GM12878 (cell line): ENCODE measurements around the gene RIPPLY1. TPM values are rescaled to one million over a fixed set of nuclear protein-coding genes. Genes with fewer than 3 reads are reported as not detected.

Source experiments
- ATAC-seq: fragments of 200-7000 bp; cut with Tn5 transposase; 3 replicates; pipeline ENCODE4 v1.9.1; 2020; ENCODE audit warnings: mild to moderate bottlenecking, moderate library complexity
- BruUV-seq: library from RNA; stranded (reverse); fragments of 400-500 nt; replicated peaks from 2 replicates; lab custom pipeline; 2021; lab: Mats Ljungman, UMichigan
- CTCF ChIA-PET: fragments of 300-600 bp; sonication (Branson Sonifier 250); formaldehyde crosslinking; extraction: SDS; loops from one replicate; lab custom pipeline; 2021; ENCODE audit warnings: inconsistent platforms; lab: Yijun Ruan, JAX
- POLR2A ChIA-PET: fragments of 350-600 bp; formaldehyde crosslinking; extraction: SDS; loops from one replicate; lab custom pipeline; 2021; ENCODE audit warnings: inconsistent platforms; lab: Charles Lee
- RAD21 ChIA-PET: fragments of 300-600 bp; sonication (Branson Sonifier 250); formaldehyde crosslinking; loops from one replicate; lab custom pipeline; 2023; ENCODE audit warnings: antibody characterized with exemption; ENCODE audit not compliant: unreplicated experiment; lab: Charles Lee
- SMC1A ChIA-PET: fragments of 300-600 bp; sonication (Branson Sonifier 250); formaldehyde crosslinking; loops from one replicate; lab custom pipeline; 2023; ENCODE audit not compliant: unreplicated experiment, uncharacterized antibody; lab: Charles Lee
- DNase-seq: peaks from one replicate; pipeline ENCODE4 v3.0.0-alpha.2; 2011; ENCODE audit warnings: low read depth, low spot score
- FAIRE-seq: peaks from 3 replicates; lab custom pipeline; 2011; peaks lifted over from hg19 to GRCh38; lab: Jason Lieb, UNC
- H2AFZ ChIP-seq: 2 replicates; pipeline ENCODE4 v1.6.0; 2011; ENCODE audit warnings: low read depth, low read length, control low read depth; ENCODE audit not compliant: control insufficient read depth
- H3K27ac ChIP-seq: 2 replicates; pipeline ENCODE4 v1.5.1; 2011; ENCODE audit warnings: control low read depth; ENCODE audit not compliant: control insufficient read depth, insufficient read depth
- H3K27me3 ChIP-seq, 2 experiments: replicated peaks in 1 of 2; 2 replicates each; pipeline versions ENCODE4 v1.6.0 to v1.6.1; 2011; ENCODE audit warnings: low read length in 1 of 2; ENCODE audit not compliant: control insufficient read depth in 2 of 2, insufficient read depth in 2 of 2
- H3K36me3 ChIP-seq, 2 experiments: 2 replicates each; pipeline ENCODE4 v1.5.1; 2011; ENCODE audit warnings: low read length in 1 of 2; ENCODE audit not compliant: control insufficient read depth in 2 of 2, insufficient read depth in 2 of 2
- H3K4me1 ChIP-seq: 2 replicates; pipeline ENCODE4 v1.6.1; 2011; ENCODE audit warnings: mild to moderate bottlenecking, low read length, moderate library complexity, mixed read lengths; ENCODE audit not compliant: control insufficient read depth, insufficient read depth
- H3K4me2 ChIP-seq: 2 replicates; pipeline ENCODE4 v1.6.0; 2011; ENCODE audit warnings: control low read depth; ENCODE audit not compliant: control insufficient read depth, insufficient read depth
- H3K4me3 ChIP-seq: fragments of 200-600 bp; sonication (generic); 2 replicates; pipeline ENCODE4 v1.5.1; 2016
- H3K79me2 ChIP-seq: 2 replicates; pipeline ENCODE4 v1.6.0; 2011; ENCODE audit warnings: low read length; ENCODE audit not compliant: control insufficient read depth, insufficient read depth
- H3K9ac ChIP-seq: 2 replicates; pipeline ENCODE4 v1.8.0; 2011; ENCODE audit warnings: low read length, control low read depth, mixed read lengths; ENCODE audit not compliant: control insufficient read depth, insufficient read depth
- H3K9me3 ChIP-seq: replicated peaks from 3 replicates; pipeline ENCODE4 v1.5.1; 2011; ENCODE audit warnings: mild to moderate bottlenecking, low read length; ENCODE audit not compliant: control insufficient read depth, insufficient read depth
- H4K20me1 ChIP-seq: 2 replicates; pipeline ENCODE4 v1.6.0; 2011; ENCODE audit not compliant: control insufficient read depth, insufficient read depth
- BACH1 ChIP-seq: fragments of 450-650 bp; IDR thresholded peaks from 2 replicates; pipeline ENCODE4 v1.6.1; 2017; ENCODE audit warnings: mild to moderate bottlenecking, borderline replicate concordance
- BHLHE40 ChIP-seq, 2 experiments: fragments of 450-650 bp in 1 of 2; IDR thresholded peaks; 2 replicates each; pipeline ENCODE4 v1.6.1; 2011 to 2017; ENCODE audit warnings: low read depth in 2 of 2, borderline replicate concordance in 1 of 2, improper control_type of control experiment in 1 of 2, low read length in 1 of 2, mild to moderate bottlenecking in 1 of 2
- BMI1 ChIP-seq: fragments of 450-650 bp; IDR thresholded peaks from 2 replicates; pipeline ENCODE4 v1.6.1; 2016; ENCODE audit warnings: mild to moderate bottlenecking, moderate library complexity, borderline replicate concordance
- CBFB ChIP-seq: IDR thresholded peaks from 2 replicates; pipeline ENCODE4 v1.6.1; 2016; ENCODE audit warnings: antibody characterized with exemption, low read depth
- CTCF ChIP-seq, 3 experiments: IDR thresholded peaks in 2 of 3; conservative IDR thresholded peaks in 1 of 3; 2 replicates each; pipeline ENCODE4 v1.5.1; 2011; ENCODE audit warnings: low read depth in 3 of 3, low read length in 3 of 3, mild to moderate bottlenecking in 3 of 3, control low read depth in 2 of 3, moderate library complexity in 2 of 3, inconsistent platforms in 1 of 3, mixed read lengths in 1 of 3; ENCODE audit not compliant: control insufficient read depth in 2 of 3, insufficient read depth in 1 of 3; ENCODE audit errors: extremely low read depth in 1 of 3
- ELK1 ChIP-seq: IDR thresholded peaks from 2 replicates; pipeline ENCODE4 v1.6.1; 2012; ENCODE audit warnings: low read depth, low read length, improper control_type of control experiment
- IKZF2 ChIP-seq, 2 experiments: fragments of 450-650 bp; IDR thresholded peaks; 2 replicates each; pipeline ENCODE4 v1.6.1; 2017; ENCODE audit warnings: mild to moderate bottlenecking in 2 of 2, moderate library complexity in 2 of 2
- KLF5 ChIP-seq: fragments of 450-650 bp; IDR thresholded peaks from 2 replicates; pipeline ENCODE4 v1.6.1; 2014; ENCODE audit warnings: mild to moderate bottlenecking; ENCODE audit not compliant: partially characterized antibody
- LARP7 ChIP-seq: fragments of 450-650 bp; IDR thresholded peaks from 2 replicates; pipeline ENCODE4 v1.6.1; 2017; ENCODE audit warnings: mild to moderate bottlenecking
- MXI1 ChIP-seq: fragments of 150-350 bp; IDR thresholded peaks from 2 replicates; pipeline ENCODE4 v1.6.1; 2011; ENCODE audit warnings: low read depth, mild to moderate bottlenecking, inconsistent platforms, low read length, improper control_type of control experiment
- MYC ChIP-seq: IDR thresholded peaks from 2 replicates; pipeline ENCODE4 v1.6.1; 2011; ENCODE audit warnings: mild to moderate bottlenecking, low read length, moderate library complexity, inconsistent platforms; ENCODE audit not compliant: insufficient read depth, insufficient replicate concordance, insufficient read length, severe bottlenecking
- NFYB ChIP-seq: IDR thresholded peaks from 2 replicates; pipeline ENCODE4 v1.6.1; 2011; ENCODE audit warnings: low read depth, mild to moderate bottlenecking, low read length, improper control_type of control experiment, moderate library complexity; ENCODE audit not compliant: insufficient read depth
- PAX5 ChIP-seq: IDR thresholded peaks from 2 replicates; pipeline ENCODE4 v1.6.1; 2011; ENCODE audit warnings: low read depth, low read length, borderline replicate concordance
- RAD51 ChIP-seq: fragments of 450-650 bp; IDR thresholded peaks from 2 replicates; pipeline ENCODE4 v1.6.1; 2016; ENCODE audit warnings: moderate library complexity, mild to moderate bottlenecking, inconsistent platforms
- SPI1 ChIP-seq: IDR thresholded peaks from 2 replicates; pipeline ENCODE4 v1.6.1; 2011; ENCODE audit warnings: low read depth, mild to moderate bottlenecking, low read length, moderate library complexity, borderline replicate concordance; ENCODE audit not compliant: insufficient read depth
- ZBED1 ChIP-seq: IDR thresholded peaks from 2 replicates; pipeline ENCODE4 v1.6.1; 2016; ENCODE audit warnings: borderline replicate concordance
- ZBTB33 ChIP-seq: fragments of 450-650 bp; IDR thresholded peaks from 2 replicates; pipeline ENCODE4 v1.6.1; 2017; ENCODE audit warnings: mild to moderate bottlenecking
- ZNF384 ChIP-seq: IDR thresholded peaks from 2 replicates; pipeline ENCODE4 v1.6.1; 2012; ENCODE audit warnings: low read depth, mild to moderate bottlenecking, low read length, improper control_type of control experiment, borderline replicate concordance
- WGBS: methylation state at CpG from one replicate; pipeline ENCODE4 v1.1.6; 2016; ENCODE audit warnings: low lambda C conversion rate; ENCODE audit not compliant: insufficient replicate concordance, insufficient coverage; ENCODE audit errors: missing lambda C conversion rate; 5-methylcytosine and 5-hydroxymethylcytosine counted together
- in situ Hi-C: fragments of 300-500 bp; cut with MboI; formaldehyde crosslinking; loops from 9 replicates; pipeline ENCODE4 v1.14.3; 2018; ENCODE audit warnings: mixed read lengths
- intact Hi-C: fragments of 100-400 bp; cut with micrococcal nuclease; formaldehyde crosslinking; loops from one replicate; pipeline ENCODE4 v1.14.2; 2022; ENCODE audit not compliant: unreplicated experiment
- polyA plus RNA-seq, 11 experiments: library from polyadenylated mRNA; depleted of rRNA in 4 of 11; unstranded in 6 of 11; stranded (reverse) in 5 of 11; fragments of >200 nt; fragmentation: Nextera tagmentation in 4 of 11; fragmentation: Illumina TruSeq in 1 of 11; extraction: Ambion mirVana in 4 of 11; extraction: Trizol in 1 of 11; gene quantifications; 1 replicate in 1 of 11; 2 replicates in 10 of 11; pipeline versions ENCODE4 v1.2.1 to v1.2.3, GENCODE V29; 2011 to 2016; ENCODE audit warnings: inconsistent platforms in 2 of 11, missing spikeins in 2 of 11, low read depth in 1 of 11
- total RNA-seq, 4 experiments: library from RNA; depleted of rRNA in 3 of 4; stranded (reverse); fragments of >200 nt in 3 of 4; fragmentation: Illumina TruSeq in 1 of 4; extraction: Trizol in 1 of 4; gene quantifications; 2 replicates each; pipeline versions ENCODE4 v1.2.1 to v1.2.3, GENCODE V29; 2013 to 2021

RIPPLY1 gene
- total and polyA plus RNA-seq, 10 of the 15 experiments (the other 5 are each of a cell fraction or from before 2014, with no cell fraction given): not detected

- TF ChIP-seq PAX5 (no peak), BMI1 (no peak), LARP7 (no peak), MYC (no peak), ZNF384 (no peak), BHLHE40 (IDR thresholded peaks at IDR 0.05; ENCODE audit: borderline replicate concordance in 1 of 2, low read depth in 2 of 2, low read length in 1 of 2) (no peak)
These were observed 3.2 kb upstream of the RIPPLY1 start (continued) for GRCh38 chrX:106906361-106906760.

- in situ Hi-C loops: no loop called here
- H3K27ac ChIP-seq: no peak overlapping the region
- intact Hi-C loops: no loop called here
- H3K27me3 ChIP-seq: no peaks in the 10 kb centered on the region
- no peaks in the 10 kb centered on the region for H3K79me2 ChIP-seq
- ChIA-PET CTCF (interaction anchor here (1.2 kb wide), 1 partner anchor 10 kb away, joined by 3 read pairs; no protein-coding TSS in a partner anchor), POLR2A (no interaction called here), SMC1A (no interaction called here), RAD21 (no interaction called here)
- no peaks in the 10 kb centered on the region for H3K36me3 ChIP-seq
- FAIRE-seq (no peak), ATAC-seq (no peak), DNase-seq (no peak)
- no TSS peak for BruUV-seq
- H3K9me3 ChIP-seq: no peaks in the 10 kb centered on the region
- H3K4me3 ChIP-seq: no peak overlapping the region
- H3K4me2 ChIP-seq: no peak overlapping the region
- no peak overlapping the region for H3K9ac ChIP-seq
- no peak overlapping the region for H2AFZ ChIP-seq
- H4K20me1 ChIP-seq: no peaks in the 10 kb centered on the region
- WGBS: 32% methylated on average over 5 of the region's 5 CpGs
- no peaks in the 10 kb centered on the region for H3K4me1 ChIP-seq
- TF ChIP-seq IKZF2 (IDR thresholded peaks at IDR 0.05) (no peak), KLF5 (no peak), SPI1 (no peak), CTCF (IDR thresholded peaks at IDR 0.05 in 2 of 3, conservative IDR thresholded peaks at IDR 0.05 in 1 of 3; ENCODE audit: control insufficient read depth in 2 of 3, extremely low read depth in 1 of 3, insufficient read depth in 1 of 3, low read depth in 3 of 3, low read length in 3 of 3) (no peak), CBFB (no peak), RAD51 (no peak), ZBED1 (no peak), ELK1 (no peak), NFYB (no peak), ZBTB33 (no peak), PAX5 (no peak), BACH1 (no peak), MXI1 (no peak)
These were observed 2.0 kb upstream of the RIPPLY1 start for GRCh38 chrX:106905064-106905708.
